Peyer's patch (tissue), 4 donors: Measurements from ENCODE around the gene AGAP1. TPM values are rescaled to one million over a fixed set of nuclear protein-coding genes. Genes with fewer than 3 reads are reported as not detected.

Experiments used
- DNase-seq, 3 donors: peaks; one replicate each; pipeline ENCODE4 v3.0.0-alpha.2; 2017 to 2019
- H3K27ac ChIP-seq, 4 donors: fragments of 200-600 bp; sonication (generic); one replicate each; pipeline ENCODE4 v1.5.1; 2016 to 2019
- H3K27me3 ChIP-seq, 2 donors: fragments of 200-600 bp; sonication (generic); one replicate each; pipeline ENCODE4 v1.5.1; 2019
- H3K36me3 ChIP-seq, 3 donors: fragments of 200-600 bp; sonication (generic); one replicate each; pipeline ENCODE4 v1.5.1; 2016 to 2019
- H3K4me1 ChIP-seq, 4 donors: fragments of 200-600 bp; sonication (generic); one replicate each; pipeline ENCODE4 v1.5.1; 2016 to 2019
- H3K4me3 ChIP-seq, 4 donors: fragments of 200-600 bp; sonication (generic); 1 replicate in 3 of 4; 2 replicates in 1 of 4; pipeline ENCODE4 v1.5.1; 2016 to 2019; ENCODE audit warnings: mild to moderate bottlenecking in 1 of 4
- H3K9me3 ChIP-seq, 4 donors: fragments of 200-600 bp; sonication (generic); one replicate each; pipeline ENCODE4 v1.5.1; 2016 to 2019; ENCODE audit warnings: mild to moderate bottlenecking in 1 of 4
- CTCF ChIP-seq, 6 experiments: fragments of 450-650 bp in 4 of 6; fragments of 200-600 bp in 2 of 6; sonication (generic) in 1 of 6; IDR thresholded peaks; one replicate each; pipeline ENCODE4 v1.5.1; 2017 to 2019; ENCODE audit warnings: antibody characterized with exemption in 6 of 6, mild to moderate bottlenecking in 3 of 6, moderate library complexity in 1 of 6
- POLR2A ChIP-seq, 2 donors: fragments of 450-650 bp; IDR thresholded peaks; one replicate each; pipeline ENCODE4 v1.5.1; 2017; ENCODE audit warnings: antibody characterized with exemption in 2 of 2, mild to moderate bottlenecking in 2 of 2, moderate library complexity in 2 of 2
- total RNA-seq, 4 donors: library from RNA; depleted of rRNA; stranded (reverse); fragments of >200 nt; gene quantifications; one replicate each; pipeline ENCODE4 v1.1.0, GENCODE V29; 2016

The AGAP1 gene
- total RNA-seq, 4 donors from 2014 or later, result 55.7 to 79.1 (median 66.9) TPM

GRCh38 chr2:235688511-235689426, 194.9 kb downstream of the AGAP1 start:
- Histone ChIP-seq H3K27ac (peak overlapping the region in 3 of 4 donors; percentile 49 to 77 (median 74)), H3K4me1 (peaks cover 0 to 37% (median 0%) of the 10 kb centered on the region in 4 donors), H3K27me3 (no peaks in the 10 kb centered on the region), H3K36me3 (no peaks in the 10 kb centered on the region), H3K9me3 (no peaks in the 10 kb centered on the region), H3K4me3 (no peak overlapping the region)
- TF ChIP-seq CTCF (IDR thresholded peaks at IDR 0.05) (no peak), POLR2A (IDR thresholded peaks at IDR 0.05) (no peak)
- DNase-seq, result no peak

- TF ChIP-seq CTCF (IDR thresholded peaks at IDR 0.05) (no peak), POLR2A (IDR thresholded peaks at IDR 0.05) (no peak)
- Histone ChIP-seq H3K27ac (peak overlapping the region in 3 of 4 donors; percentile 49 to 77 (median 74)), H3K36me3 (no peaks in the 10 kb centered on the region), H3K27me3 (no peaks in the 10 kb centered on the region), H3K4me1 (peaks cover 0 to 37% (median 0%) of the 10 kb centered on the region in 4 donors), H3K9me3 (no peaks in the 10 kb centered on the region), H3K4me3 (no peak overlapping the region)
- peak in 1 of 3 donors; percentile 59 for DNase-seq
Observed at GRCh38 chr2:235689427-235689853, 195.6 kb downstream of the AGAP1 start.

GRCh38 chr2:235690082-235690808, 196.4 kb downstream of the AGAP1 start:
- H3K4me1 ChIP-seq, result peaks cover 0 to 37% (median 0%) of the 10 kb centered on the region in 4 donors
- no peak overlapping the region for H3K4me3 ChIP-seq
- DNase-seq, result peak in 2 of 3 donors; percentile 74 to 78
- no peaks in the 10 kb centered on the region for H3K9me3 ChIP-seq
- TF ChIP-seq CTCF (IDR thresholded peaks at IDR 0.05) (no peak), POLR2A (IDR thresholded peaks at IDR 0.05) (no peak)
- no peaks in the 10 kb centered on the region for H3K27me3 ChIP-seq
- H3K27ac ChIP-seq, result peak overlapping the region in 3 of 4 donors; percentile 49 to 77 (median 74)
- H3K36me3 ChIP-seq, result no peaks in the 10 kb centered on the region

- Histone ChIP-seq H3K27ac (peak overlapping the region in 3 of 4 donors; percentile 17 to 74 (median 49)), H3K27me3 (no peaks in the 10 kb centered on the region), H3K36me3 (no peaks in the 10 kb centered on the region), H3K4me3 (no peak overlapping the region), H3K9me3 (no peaks in the 10 kb centered on the region), H3K4me1 (peaks cover 0 to 37% (median 0%) of the 10 kb centered on the region in 4 donors)
- TF ChIP-seq CTCF (IDR thresholded peaks at IDR 0.05) (no peak), POLR2A (IDR thresholded peaks at IDR 0.05) (no peak)
- DNase-seq, result no peak
Observed at GRCh38 chr2:235690809-235691450, 197.1 kb downstream of the AGAP1 start.

GRCh38 chr2:235692076-235692475, 198.2 kb downstream of the AGAP1 start:
- Histone ChIP-seq H3K9me3 (no peaks in the 10 kb centered on the region), H3K4me3 (no peak overlapping the region), H3K27ac (no peak overlapping the region), H3K4me1 (peaks cover 0 to 37% (median 0%) of the 10 kb centered on the region in 4 donors), H3K36me3 (no peaks in the 10 kb centered on the region), H3K27me3 (no peaks in the 10 kb centered on the region)
- DNase-seq, result no peak
- TF ChIP-seq POLR2A (IDR thresholded peaks at IDR 0.05) (no peak), CTCF (IDR thresholded peaks at IDR 0.05) (no peak)
